ENCODE results near the gene HEATR5A. TPM values are rescaled to one million over a fixed set of nuclear protein-coding genes. Genes with fewer than 3 reads are reported as not detected.
"Not testable (repeated sequence)": the region's sequence is repeated elsewhere in the genome, so short reads cannot be mapped to it uniquely, and the experiment has no call there.

The HEATR5A gene
- polyA plus RNA-seq, 6 donors from 2014 or later: 6.3 to 16.2 (median 10.1) TPM

GRCh38 chr14:31395572-31396205, 24.7 kb downstream of the HEATR5A start:
- Mint-ChIP-seq H3K27ac (no peak overlapping the region), H3K9me3 (no peaks in the 10 kb centered on the region), H3K36me3 (peaks cover 0 to 20% of the 10 kb centered on the region in 2 donors), H3K27me3 (no peaks in the 10 kb centered on the region), H3K4me3 (no peak overlapping the region), H3K4me1 (no peaks in the 10 kb centered on the region)
- DNase-seq: no peak
- no peak for ATAC-seq (ENCODE audit: low read depth in 2 of 2)

GRCh38 chr14:31395119-31395518, 25.2 kb downstream of the HEATR5A start:
- Mint-ChIP-seq H3K27ac (no peak overlapping the region), H3K9me3 (no peaks in the 10 kb centered on the region), H3K4me3 (no peak overlapping the region), H3K4me1 (no peaks in the 10 kb centered on the region), H3K36me3 (peaks cover 0 to 19% of the 10 kb centered on the region in 2 donors), H3K27me3 (no peaks in the 10 kb centered on the region)
- no peak for ATAC-seq (ENCODE audit: low read depth in 2 of 2)
- DNase-seq: no peak

GRCh38 chr14:31391977-31392503, 28.3 kb downstream of the HEATR5A start:
- H3K27ac Mint-ChIP-seq: no peak overlapping the region
- no peak for DNase-seq

GRCh38 chr14:31391473-31391872, 28.9 kb downstream of the HEATR5A start:
- Mint-ChIP-seq H3K36me3 (no peaks in the 10 kb centered on the region), H3K27ac (no peak overlapping the region), H3K4me1 (no peaks in the 10 kb centered on the region), H3K4me3 (no peak overlapping the region), H3K27me3 (no peaks in the 10 kb centered on the region), H3K9me3 (no peaks in the 10 kb centered on the region)
- no peak for DNase-seq
- ATAC-seq (ENCODE audit: low read depth in 2 of 2): no peak

More at GRCh38 chr14:31391977-31392503, 28.3 kb downstream of the HEATR5A start:
- no peak for ATAC-seq (ENCODE audit: low read depth in 2 of 2)
- Mint-ChIP-seq H3K4me1 (no peaks in the 10 kb centered on the region), H3K36me3 (no peaks in the 10 kb centered on the region), H3K4me3 (no peak overlapping the region), H3K27me3 (no peaks in the 10 kb centered on the region), H3K9me3 (no peaks in the 10 kb centered on the region)

- DNase-seq (no peak), ATAC-seq (ENCODE audit: low read depth in 2 of 2) (no peak)
- Mint-ChIP-seq H3K36me3 (no peaks in the 10 kb centered on the region), H3K27ac (no peak overlapping the region), H3K27me3 (no peaks in the 10 kb centered on the region), H3K9me3 (no peaks in the 10 kb centered on the region), H3K4me1 (no peaks in the 10 kb centered on the region), H3K4me3 (no peak overlapping the region)
Observed at GRCh38 chr14:31389946-31390345, 30.4 kb downstream of the HEATR5A start.

GRCh38 chr14:31388687-31389413, 31.5 kb downstream of the HEATR5A start:
- H3K4me3 Mint-ChIP-seq: no peak overlapping the region
- DNase-seq: no peak
- H3K36me3 Mint-ChIP-seq: no peaks in the 10 kb centered on the region
- no peak for ATAC-seq (ENCODE audit: low read depth in 2 of 2)
- no peaks in the 10 kb centered on the region for H3K9me3 Mint-ChIP-seq
- no peak overlapping the region for H3K27ac Mint-ChIP-seq
- no peaks in the 10 kb centered on the region for H3K27me3 Mint-ChIP-seq
- no peaks in the 10 kb centered on the region for H3K4me1 Mint-ChIP-seq

- H3K4me3 Mint-ChIP-seq: no peak overlapping the region
- DNase-seq: no peak
- no peak overlapping the region for H3K27ac Mint-ChIP-seq
- no peak for ATAC-seq (ENCODE audit: low read depth in 2 of 2)
- H3K4me1 Mint-ChIP-seq: no peaks in the 10 kb centered on the region
- H3K36me3 Mint-ChIP-seq: peaks cover 0 to 4% of the 10 kb centered on the region in 2 donors
- no peaks in the 10 kb centered on the region for H3K9me3 Mint-ChIP-seq
- no peaks in the 10 kb centered on the region for H3K27me3 Mint-ChIP-seq
Observed at GRCh38 chr14:31387091-31387490, 33.3 kb downstream of the HEATR5A start.

- no peak overlapping the region for H3K27ac Mint-ChIP-seq
- H3K4me3 Mint-ChIP-seq: no peak overlapping the region
- peaks cover 0 to 4% of the 10 kb centered on the region in 2 donors for H3K36me3 Mint-ChIP-seq
- no peaks in the 10 kb centered on the region for H3K4me1 Mint-ChIP-seq
- H3K9me3 Mint-ChIP-seq: no peaks in the 10 kb centered on the region
- no peak for DNase-seq
- no peaks in the 10 kb centered on the region for H3K27me3 Mint-ChIP-seq
- no peak for ATAC-seq (ENCODE audit: low read depth in 2 of 2)
Observed at GRCh38 chr14:31386271-31386670, 34.1 kb downstream of the HEATR5A start.

GRCh38 chr14:31382221-31382620, 38.1 kb downstream of the HEATR5A start:
- DNase-seq (no peak), ATAC-seq (ENCODE audit: low read depth in 2 of 2) (no peak)
- Mint-ChIP-seq H3K9me3 (no peaks in the 10 kb centered on the region), H3K27ac (no peak overlapping the region), H3K27me3 (no peaks in the 10 kb centered on the region), H3K36me3 (peaks cover 0 to 4% of the 10 kb centered on the region in 2 donors), H3K4me3 (no peak overlapping the region), H3K4me1 (no peaks in the 10 kb centered on the region)

- Mint-ChIP-seq H3K36me3 (peaks cover 0 to 10% of the 10 kb centered on the region in 2 donors), H3K27ac (no peak overlapping the region), H3K27me3 (no peaks in the 10 kb centered on the region), H3K4me3 (no peak overlapping the region), H3K9me3 (no peaks in the 10 kb centered on the region), H3K4me1 (no peaks in the 10 kb centered on the region)
- DNase-seq (no peak), ATAC-seq (ENCODE audit: low read depth in 2 of 2) (no peak)
Observed at GRCh38 chr14:31380106-31380505, 40.2 kb downstream of the HEATR5A start.

GRCh38 chr14:31379125-31379947, 41.0 kb downstream of the HEATR5A start:
- H3K27me3 Mint-ChIP-seq; H3K4me1 Mint-ChIP-seq; ATAC-seq (ENCODE audit: low read depth in 2 of 2); H3K4me3 Mint-ChIP-seq; H3K9me3 Mint-ChIP-seq; DNase-seq: not testable (repeated sequence)
- peak overlapping the region in 1 of 6 donors; percentile 53 for H3K27ac Mint-ChIP-seq
- H3K36me3 Mint-ChIP-seq: peaks cover 0 to 15% of the 10 kb centered on the region in 2 donors

- Mint-ChIP-seq H3K36me3 (peaks cover 0 to 12% of the 10 kb centered on the region in 2 donors), H3K27ac (no peak overlapping the region), H3K4me1 (no peaks in the 10 kb centered on the region), H3K9me3 (no peaks in the 10 kb centered on the region), H3K4me3 (no peak overlapping the region), H3K27me3 (no peaks in the 10 kb centered on the region)
- no peak for ATAC-seq (ENCODE audit: low read depth in 2 of 2)
- DNase-seq: no peak
Observed at GRCh38 chr14:31377433-31377832, 42.9 kb downstream of the HEATR5A start.

- DNase-seq (no peak), ATAC-seq (ENCODE audit: low read depth in 2 of 2) (no peak)
- peak overlapping the region in 1 of 6 donors; percentile 3 for H3K27ac Mint-ChIP-seq
- H3K9me3 Mint-ChIP-seq: no peaks in the 10 kb centered on the region
- no peaks in the 10 kb centered on the region for H3K27me3 Mint-ChIP-seq
- no peaks in the 10 kb centered on the region for H3K4me1 Mint-ChIP-seq
- peaks cover 0 to 12% of the 10 kb centered on the region in 2 donors for H3K36me3 Mint-ChIP-seq
- no peak overlapping the region for H3K4me3 Mint-ChIP-seq
Observed at GRCh38 chr14:31371646-31372045, 48.7 kb downstream of the HEATR5A start.

Measured in naive B cell (primary cell).